SU-DHL-6 (cell line): ENCODE results near the gene CCDC106.

ENCODE experiments used
- EZH2phosphoT487 ChIP-seq: fragments of 200-600 bp; sonication (generic), shearing (Covaris generic); conservative IDR thresholded peaks from 2 replicates; pipeline ENCODE4 v1.6.1; 2018; ENCODE audit warnings: mild to moderate bottlenecking, antibody characterized with exemption, low read length, moderate library complexity, mixed read lengths
- TF ChIP-seq, protein P1 (sequence below): fragments of 200-600 bp; sonication (generic); IDR thresholded peaks from one replicate; pipeline ENCODE4 v1.5.1; 2017; ENCODE audit warnings: antibody characterized with exemption, mild to moderate bottlenecking, low read length, moderate library complexity; ENCODE audit not compliant: insufficient read depth, poor library complexity, severe bottlenecking

DNA sequence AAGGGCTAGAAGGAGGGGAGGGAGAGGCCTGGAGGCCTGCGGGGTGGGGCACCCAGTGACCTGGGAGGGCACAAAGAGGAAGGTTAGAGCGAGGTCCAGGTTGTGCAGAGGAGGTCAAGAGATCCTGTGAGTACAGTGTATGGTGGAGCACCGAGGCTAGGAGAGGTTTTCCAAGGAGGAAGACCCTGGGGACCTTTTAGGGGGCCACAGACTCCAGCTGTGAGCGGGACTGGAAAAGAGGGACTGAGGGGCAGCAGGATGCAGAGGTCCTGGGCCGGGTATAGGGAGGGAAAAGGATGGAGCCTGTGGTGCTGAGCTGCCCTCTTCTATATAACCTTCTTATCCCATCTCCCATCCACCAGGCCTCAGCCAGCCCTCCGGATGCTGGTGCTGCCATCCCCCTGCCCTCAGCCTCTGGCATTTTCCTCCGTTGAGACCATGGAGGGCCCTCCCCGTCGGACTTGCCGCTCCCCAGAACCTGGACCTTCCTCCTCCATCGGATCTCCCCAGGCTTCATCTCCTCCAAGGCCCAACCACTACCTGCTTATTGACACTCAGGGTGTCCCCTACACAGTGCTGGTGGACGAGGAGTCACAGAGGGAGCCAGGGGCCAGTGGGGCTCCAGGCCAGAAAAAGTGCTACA is 3.7 kb upstream of the CCDC106 start:
- no peak for TF ChIP-seq EZH2phosphoT487
- TF ChIP-seq, protein P1, sequence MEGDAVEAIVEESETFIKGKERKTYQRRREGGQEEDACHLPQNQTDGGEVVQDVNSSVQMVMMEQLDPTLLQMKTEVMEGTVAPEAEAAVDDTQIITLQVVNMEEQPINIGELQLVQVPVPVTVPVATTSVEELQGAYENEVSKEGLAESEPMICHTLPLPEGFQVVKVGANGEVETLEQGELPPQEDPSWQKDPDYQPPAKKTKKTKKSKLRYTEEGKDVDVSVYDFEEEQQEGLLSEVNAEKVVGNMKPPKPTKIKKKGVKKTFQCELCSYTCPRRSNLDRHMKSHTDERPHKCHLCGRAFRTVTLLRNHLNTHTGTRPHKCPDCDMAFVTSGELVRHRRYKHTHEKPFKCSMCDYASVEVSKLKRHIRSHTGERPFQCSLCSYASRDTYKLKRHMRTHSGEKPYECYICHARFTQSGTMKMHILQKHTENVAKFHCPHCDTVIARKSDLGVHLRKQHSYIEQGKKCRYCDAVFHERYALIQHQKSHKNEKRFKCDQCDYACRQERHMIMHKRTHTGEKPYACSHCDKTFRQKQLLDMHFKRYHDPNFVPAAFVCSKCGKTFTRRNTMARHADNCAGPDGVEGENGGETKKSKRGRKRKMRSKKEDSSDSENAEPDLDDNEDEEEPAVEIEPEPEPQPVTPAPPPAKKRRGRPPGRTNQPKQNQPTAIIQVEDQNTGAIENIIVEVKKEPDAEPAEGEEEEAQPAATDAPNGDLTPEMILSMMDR = no peak
